Ishikawa (cell line): ENCODE data around the gene CARMIL3.

ENCODE experiments used
- CEBPB ChIP-seq: IDR thresholded peaks from 2 replicates; pipeline ENCODE4 v1.6.1; 2012
- CREB1 ChIP-seq: IDR thresholded peaks from 2 replicates; pipeline ENCODE4 v1.6.1; 2012; ENCODE audit warnings: low read depth
- EGR1 ChIP-seq: IDR thresholded peaks from 2 replicates; pipeline ENCODE4 v1.6.1; 2012
- EP300 ChIP-seq: IDR thresholded peaks from 2 replicates; pipeline ENCODE4 v1.6.1; 2012; ENCODE audit warnings: borderline replicate concordance
- FOXM1 ChIP-seq: IDR thresholded peaks from 2 replicates; pipeline ENCODE4 v1.6.1; 2012; ENCODE audit warnings: low read depth, borderline replicate concordance
- MAX ChIP-seq: IDR thresholded peaks from 2 replicates; pipeline ENCODE4 v1.6.1; 2012
- NFIC ChIP-seq: IDR thresholded peaks from 2 replicates; pipeline ENCODE4 v1.6.1; 2012
- RAD21 ChIP-seq: IDR thresholded peaks from 2 replicates; pipeline ENCODE4 v1.6.1; 2012; ENCODE audit warnings: low read depth
- REST ChIP-seq: IDR thresholded peaks from 2 replicates; pipeline ENCODE4 v1.6.1; 2012; ENCODE audit warnings: low read depth, mild to moderate bottlenecking
- TAF1 ChIP-seq: IDR thresholded peaks from 2 replicates; pipeline ENCODE4 v1.6.1; 2012; ENCODE audit warnings: low read depth, mild to moderate bottlenecking
- TCF12 ChIP-seq: IDR thresholded peaks from 2 replicates; pipeline ENCODE4 v1.6.1; 2012; ENCODE audit warnings: low read depth
- TEAD4 ChIP-seq: IDR thresholded peaks from 2 replicates; pipeline ENCODE4 v1.6.1; 2012
- USF1 ChIP-seq: IDR thresholded peaks from 2 replicates; pipeline ENCODE4 v1.6.1; 2012
- YY1 ChIP-seq: IDR thresholded peaks from 2 replicates; pipeline ENCODE4 v1.6.1; 2012; ENCODE audit warnings: low read depth
- ZBTB7A ChIP-seq: IDR thresholded peaks from 2 replicates; pipeline ENCODE4 v1.6.1; 2012; ENCODE audit warnings: low read depth

Gene CARMIL3

DNA sequence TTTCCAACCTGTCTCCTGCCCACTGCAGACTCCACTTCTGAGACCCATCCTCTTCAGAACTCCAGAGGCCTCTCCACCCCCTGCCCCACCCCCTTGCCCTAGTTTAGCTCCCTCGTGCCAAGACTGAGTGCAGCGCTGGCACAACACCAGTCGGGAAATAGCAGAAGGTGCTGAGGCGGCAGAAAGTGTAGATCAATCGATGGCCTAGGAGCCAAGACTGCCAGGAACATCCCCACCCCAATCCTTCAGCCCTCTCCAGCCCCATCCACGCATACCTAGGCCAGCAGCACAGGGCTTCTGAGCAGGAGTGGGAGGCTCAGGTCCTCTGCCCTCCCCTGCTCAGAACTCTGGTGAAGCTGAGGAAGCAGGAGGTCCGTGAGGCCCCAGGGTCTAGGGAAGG, 20.6 kb downstream of the CARMIL3 start:
- no peak for TF ChIP-seq RAD21
- TF ChIP-seq TEAD4, result no peak
- TF ChIP-seq ZBTB7A, result no peak
- no peak for TF ChIP-seq CREB1
- no peak for TF ChIP-seq TCF12
- no peak for TF ChIP-seq TAF1
- no peak for TF ChIP-seq USF1
- TF ChIP-seq MAX, result no peak
- no peak for TF ChIP-seq YY1
- TF ChIP-seq FOXM1, result no peak

DNA sequence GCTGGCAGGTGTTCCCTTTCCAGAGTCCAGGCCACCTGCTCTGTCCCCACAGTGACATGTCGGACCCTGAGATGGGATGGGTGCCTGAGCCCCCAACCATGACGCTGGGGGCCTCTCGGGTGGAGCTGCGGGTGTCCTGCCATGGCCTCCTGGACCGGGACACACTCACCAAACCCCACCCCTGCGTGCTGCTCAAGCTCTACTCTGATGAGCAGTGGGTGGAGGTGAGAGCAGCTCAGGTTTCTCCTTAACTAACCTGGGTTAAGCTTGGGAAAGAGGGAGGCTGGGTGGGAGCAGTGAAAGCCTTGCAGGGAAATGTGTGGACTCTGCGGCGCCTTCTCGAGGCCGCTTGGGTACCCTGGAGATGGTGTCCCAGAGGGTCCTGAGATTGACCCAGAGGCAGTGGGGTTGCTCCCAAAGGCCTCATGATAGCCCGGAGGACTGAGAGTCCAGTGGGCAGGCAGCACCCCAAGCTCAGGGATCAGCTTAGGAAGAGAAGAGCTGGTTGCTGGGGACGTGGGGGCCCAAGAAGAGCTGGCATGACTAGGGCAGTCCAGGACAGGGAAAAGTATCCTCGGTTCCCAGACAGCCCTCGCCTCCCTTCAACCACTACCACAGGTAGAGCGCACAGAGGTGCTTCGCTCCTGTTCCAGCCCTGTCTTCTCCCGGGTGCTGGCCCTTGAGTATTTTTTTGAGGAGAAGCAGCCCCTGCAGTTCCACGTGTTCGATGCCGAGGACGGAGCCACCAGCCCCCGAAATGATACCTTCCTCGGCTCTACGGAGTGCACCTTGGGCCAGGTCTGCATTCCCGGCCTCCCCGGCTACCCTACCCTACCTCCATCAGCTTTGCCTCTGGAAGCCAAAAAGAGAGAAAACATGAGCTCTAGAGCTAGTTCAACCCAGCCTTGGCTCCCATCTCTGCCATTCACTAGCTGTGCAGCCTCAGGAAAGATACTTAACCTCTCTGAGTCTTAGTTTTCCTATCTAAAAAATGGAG, 21.4 kb downstream of the CARMIL3 start:
- TF ChIP-seq NFIC (no peak), TCF12 (no peak), USF1 (no peak), MAX (no peak), CEBPB (no peak), EP300 (no peak), TEAD4 (no peak), EGR1 (no peak)

DNA sequence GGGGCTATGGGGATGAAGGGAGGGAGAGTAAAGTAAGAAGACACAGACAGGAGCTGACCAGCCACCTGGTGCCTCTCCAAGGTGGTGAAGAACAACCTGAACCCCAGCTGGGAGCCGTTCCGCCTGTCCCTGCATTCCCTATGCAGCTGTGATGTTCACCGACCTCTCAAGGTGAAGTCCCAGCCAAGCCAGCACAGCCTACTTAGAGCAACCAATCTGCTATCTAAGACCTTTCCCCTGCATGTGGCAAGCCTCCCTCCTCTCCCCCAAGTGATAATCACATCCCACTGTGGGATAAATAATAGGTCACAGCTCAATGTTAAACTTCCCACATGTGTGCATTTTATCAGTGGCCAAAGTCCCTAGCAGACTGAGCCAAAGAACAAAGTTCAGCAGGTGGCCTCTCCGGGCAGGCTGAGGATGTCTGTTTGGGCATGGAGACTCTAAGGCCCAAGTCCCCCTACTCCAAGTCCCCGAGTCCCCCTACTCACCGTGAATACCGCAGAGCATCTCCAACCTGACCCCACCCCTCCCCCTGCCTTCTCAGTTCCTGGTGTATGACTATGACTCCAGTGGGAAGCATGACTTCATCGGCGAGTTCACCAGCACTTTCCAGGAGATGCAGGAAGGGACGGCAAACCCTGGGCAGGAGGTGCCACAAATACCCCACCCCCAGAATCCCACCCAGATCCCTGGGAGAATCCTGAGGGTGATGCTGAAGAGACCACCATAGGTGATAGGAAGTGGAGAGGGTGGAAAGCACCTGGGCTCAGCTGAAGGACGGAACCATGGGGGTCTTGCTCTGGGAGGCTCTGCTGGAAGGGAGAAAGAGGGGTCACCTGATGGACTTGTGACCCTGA, 23.0 kb downstream of the CARMIL3 start:
- TF ChIP-seq MAX (no peak), NFIC (no peak), REST (no peak), TCF12 (no peak), USF1 (no peak), YY1 (no peak), RAD21 (no peak), CREB1 (no peak), TAF1 (no peak)

DNA sequence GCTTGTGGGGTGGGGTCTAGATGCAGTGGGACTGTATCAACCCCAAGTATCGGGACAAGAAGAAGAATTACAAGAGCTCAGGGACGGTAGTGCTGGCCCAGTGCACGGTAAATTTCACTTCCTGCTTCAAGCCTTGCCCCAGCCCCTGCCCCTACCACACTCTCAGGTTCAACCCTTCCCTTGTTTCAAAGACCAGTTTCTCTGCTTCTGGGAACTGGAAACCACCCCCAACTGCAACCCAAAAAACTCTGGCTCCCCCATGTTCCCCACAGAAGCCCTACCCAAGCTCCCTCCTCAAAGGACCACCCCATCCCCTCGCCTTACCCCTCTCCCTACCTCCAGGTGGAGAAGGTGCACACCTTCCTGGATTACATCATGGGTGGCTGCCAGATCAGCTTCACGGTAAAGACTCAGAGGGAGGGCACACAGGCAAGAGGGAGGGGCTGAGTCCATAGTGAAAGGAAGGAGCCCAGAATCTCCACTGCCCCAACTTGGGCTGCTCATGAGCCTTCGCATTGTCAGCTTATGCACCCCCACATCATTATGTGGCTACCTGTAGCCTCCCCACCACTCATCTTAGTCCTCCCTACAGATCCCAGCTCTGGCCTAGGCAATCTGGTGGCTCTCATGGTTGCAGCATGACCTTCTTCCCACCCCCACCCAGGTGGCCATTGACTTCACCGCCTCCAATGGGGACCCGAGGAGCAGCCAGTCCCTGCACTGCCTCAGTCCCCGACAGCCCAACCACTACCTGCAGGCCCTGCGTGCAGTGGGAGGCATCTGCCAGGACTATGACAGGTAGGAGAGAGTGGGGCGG, 23.9 kb downstream of the CARMIL3 start:
- TF ChIP-seq CREB1 (no peak), CEBPB (peak; percentile 28; the same call in 1 of the 2 replicates)

DNA sequence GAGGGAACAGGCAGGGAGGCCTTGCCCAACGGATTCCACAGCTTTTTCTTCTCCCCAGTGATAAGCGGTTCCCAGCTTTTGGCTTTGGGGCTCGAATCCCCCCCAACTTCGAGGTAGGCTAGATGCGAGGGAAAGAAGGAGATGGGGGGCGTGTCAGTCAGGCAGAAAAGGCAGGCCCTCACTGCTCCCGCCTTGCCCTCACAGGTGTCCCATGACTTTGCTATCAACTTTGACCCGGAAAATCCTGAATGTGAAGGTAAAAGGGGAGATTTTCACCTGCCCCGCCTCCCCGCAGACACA, 24.4 kb downstream of the CARMIL3 start:
- TF ChIP-seq YY1 (no peak), ZBTB7A (no peak), FOXM1 (no peak), CEBPB (no peak), REST (no peak), NFIC (no peak), TAF1 (no peak), EGR1 (no peak), CREB1 (no peak), RAD21 (no peak), TEAD4 (no peak), TCF12 (no peak), USF1 (no peak)
